RKO (cell line): Measurements from ENCODE around the gene PVALEF.
"Not testable (repeated sequence)": the region's sequence is repeated elsewhere in the genome, so short reads cannot be mapped to it uniquely, and the experiment has no call there.

Experiments used
- DNase-seq: peaks from one replicate; pipeline ENCODE4 v3.0.0-alpha.2; 2016; ENCODE audit warnings: low spot score

Gene PVALEF

DNA sequence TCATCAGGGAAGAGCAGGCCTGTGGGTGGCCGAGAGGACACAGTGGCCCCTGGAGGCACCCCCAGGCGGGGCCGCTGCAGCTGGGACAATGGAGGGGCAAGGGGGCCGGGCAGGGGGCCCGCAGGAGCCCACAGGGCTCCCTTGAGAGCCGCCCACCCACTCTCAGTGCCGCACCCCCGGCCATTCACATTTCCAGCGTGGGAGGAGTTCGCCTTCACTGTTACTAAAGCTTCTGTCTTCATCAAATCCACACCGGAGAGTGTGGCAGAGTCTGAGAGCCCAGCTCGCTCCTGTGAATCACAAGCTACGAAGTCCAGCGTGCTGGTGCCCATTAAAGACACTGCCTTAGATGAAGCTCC lies 20.9 kb upstream of the PVALEF start:
- DNase-seq: no peak

DNA sequence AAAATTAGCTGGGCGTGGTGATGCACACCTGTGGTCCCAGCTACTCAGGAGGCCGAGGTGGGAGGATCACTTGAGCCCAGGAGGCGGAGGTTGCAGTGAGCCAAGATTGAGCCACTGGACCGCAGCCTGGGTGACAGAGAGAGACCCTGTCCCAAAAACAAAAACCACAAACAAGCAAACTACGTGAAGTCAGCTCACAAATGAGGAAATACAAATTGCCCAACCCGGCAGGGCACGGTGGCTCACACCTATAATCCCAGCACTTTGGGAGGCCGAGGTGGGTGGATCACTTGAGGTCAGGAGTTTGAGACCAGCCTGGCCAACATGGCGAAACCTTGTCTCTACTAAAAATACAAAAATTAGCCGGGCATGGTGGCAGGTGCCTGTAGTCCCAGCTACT lies 19.1 kb upstream of the PVALEF start:
- not testable (repeated sequence) for DNase-seq

DNA sequence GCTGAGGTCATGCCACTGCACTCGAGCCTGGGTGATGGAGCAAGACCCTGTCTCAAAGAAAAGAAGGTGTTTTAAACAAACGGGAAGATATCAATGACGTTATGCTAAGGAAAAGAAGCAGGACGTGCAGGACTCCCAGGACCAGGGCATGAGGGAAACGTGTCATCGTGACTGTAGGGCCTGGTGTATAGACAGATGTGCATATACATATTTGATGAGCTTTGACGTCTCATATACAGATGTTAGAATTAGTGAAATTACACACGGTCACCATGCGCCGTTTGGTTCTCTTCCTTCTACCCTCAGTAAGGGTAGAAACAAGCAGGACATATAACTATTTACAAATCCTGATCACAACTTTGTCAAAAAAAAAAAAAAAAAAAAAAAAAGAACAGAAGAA lies 17.6 kb upstream of the PVALEF start:
- no peak for DNase-seq

DNA sequence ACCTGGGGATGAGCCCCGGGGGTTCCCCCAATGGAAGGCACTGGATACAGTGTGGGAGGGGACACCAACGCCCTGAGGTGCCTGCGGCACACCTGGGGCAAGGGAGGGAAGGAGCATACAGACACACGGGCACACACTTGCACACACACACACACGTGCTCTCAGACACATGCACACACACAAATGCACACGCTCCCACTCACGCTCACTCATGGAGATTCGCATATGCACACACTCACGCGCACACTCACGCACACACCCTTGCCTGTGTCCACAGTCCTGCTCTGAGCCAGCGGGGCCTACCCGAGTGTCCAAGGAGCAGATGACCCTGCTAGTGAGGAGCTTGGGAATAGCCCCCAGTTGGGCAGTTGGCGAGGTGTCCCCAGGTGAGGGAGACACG lies 16.7 kb upstream of the PVALEF start:
- no peak for DNase-seq

DNA sequence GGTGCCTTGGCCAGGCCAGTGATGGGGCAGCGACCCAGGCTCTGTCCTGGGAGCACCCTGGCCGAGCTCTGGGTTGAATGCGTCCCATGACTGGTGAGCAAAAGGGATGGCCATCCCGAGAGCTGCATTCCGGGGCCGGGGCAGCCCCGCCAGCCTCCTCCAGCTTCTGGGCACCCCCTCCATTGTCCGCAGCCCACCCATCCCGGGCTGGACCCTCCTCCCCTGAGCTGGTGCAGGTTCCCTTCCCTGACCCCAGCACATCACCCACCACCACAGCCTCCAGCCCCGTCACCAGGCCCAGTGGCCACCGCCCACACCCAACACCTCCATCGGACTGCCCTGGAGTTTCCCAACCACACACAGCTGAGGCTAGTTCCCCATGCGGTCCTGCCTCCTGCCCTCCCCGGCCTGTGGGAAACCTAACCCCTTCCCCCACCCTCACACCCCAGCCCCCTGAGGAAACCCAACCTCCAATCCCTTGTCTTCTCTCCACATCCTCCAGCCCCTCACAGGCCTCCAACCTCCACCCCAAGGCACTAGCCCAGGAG lies 16.2 kb upstream of the PVALEF start:
- no peak for DNase-seq

DNA sequence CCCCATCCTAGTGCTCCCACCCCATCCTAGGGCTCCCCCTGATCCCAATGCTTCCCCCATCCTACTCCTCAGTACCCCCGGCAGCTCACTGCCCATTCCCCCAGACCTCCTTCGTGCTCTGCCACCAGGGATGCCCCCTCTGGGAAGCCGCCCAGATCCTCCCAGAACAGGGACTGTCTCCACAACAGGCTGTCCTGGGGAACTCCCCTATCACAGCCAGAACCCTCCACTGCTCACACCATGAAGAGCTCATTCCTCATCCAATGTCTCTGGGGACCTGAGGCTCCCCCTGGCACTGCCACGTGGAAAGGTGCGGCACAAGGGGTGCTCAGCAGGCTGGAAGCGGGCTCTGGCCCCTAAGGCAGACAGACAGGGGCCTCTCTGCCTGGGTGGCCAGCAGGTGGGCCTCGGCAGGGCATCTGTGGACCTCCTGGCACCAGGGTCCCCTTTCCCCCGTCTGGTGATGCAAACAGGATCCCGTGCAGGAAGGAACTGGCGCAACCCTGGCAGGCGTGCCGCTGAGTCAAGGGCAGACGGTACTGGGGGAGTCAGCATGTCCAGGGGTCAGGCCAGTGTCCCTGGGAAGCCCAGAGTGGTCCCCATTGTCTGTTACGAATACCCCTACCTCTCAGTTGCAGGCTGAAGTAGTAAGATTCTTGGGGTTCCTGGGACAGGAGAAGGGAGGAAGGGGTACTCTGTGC lies 14.8 kb upstream of the PVALEF start:
- DNase-seq: no peak

DNA sequence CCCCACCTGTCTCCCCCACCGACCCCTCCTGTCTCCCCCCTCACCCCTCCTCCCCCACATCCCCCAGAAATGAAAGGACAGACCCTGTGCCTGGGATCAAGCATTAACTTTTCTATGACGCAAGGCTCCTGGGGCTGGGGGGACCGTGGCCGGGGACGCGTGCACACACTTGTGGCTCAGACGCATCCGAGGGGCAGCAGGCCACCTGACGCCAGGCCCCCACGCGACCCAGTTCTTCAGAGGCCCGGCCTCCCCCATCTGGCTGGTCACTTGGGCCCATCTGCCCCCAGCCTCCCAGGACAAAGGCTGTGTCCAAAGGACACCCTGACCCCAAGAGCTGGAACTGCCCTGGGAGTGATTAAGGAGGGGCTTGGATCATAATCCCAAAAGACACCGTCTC lies 14.0 kb upstream of the PVALEF start:
- no peak for DNase-seq

DNA sequence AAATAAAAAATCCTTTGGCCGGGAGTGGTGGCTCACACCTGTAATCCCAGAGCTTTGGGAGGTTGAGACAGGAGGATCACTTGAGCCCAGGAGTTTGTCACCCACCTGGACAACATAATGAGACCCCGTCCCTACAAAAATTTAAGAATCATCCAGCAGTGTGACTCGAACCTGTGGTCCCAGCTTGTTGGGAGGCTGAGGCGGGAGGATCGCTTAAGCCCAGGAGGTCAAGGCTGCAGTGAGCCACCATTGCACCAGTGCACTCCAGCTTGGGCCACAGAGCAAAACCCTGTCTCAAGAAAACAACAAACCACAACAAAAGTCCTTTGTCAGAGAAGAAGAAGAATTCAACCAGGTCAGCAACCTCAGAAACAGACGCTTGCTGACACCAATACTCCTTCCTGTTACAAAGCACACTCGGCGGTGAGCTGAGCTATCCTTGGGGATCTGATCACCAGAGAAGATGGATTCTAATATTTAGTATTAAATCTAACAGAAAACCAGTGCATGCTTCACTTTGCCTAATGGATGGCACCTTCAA lies 12.9 kb upstream of the PVALEF start:
- no peak for DNase-seq

DNA sequence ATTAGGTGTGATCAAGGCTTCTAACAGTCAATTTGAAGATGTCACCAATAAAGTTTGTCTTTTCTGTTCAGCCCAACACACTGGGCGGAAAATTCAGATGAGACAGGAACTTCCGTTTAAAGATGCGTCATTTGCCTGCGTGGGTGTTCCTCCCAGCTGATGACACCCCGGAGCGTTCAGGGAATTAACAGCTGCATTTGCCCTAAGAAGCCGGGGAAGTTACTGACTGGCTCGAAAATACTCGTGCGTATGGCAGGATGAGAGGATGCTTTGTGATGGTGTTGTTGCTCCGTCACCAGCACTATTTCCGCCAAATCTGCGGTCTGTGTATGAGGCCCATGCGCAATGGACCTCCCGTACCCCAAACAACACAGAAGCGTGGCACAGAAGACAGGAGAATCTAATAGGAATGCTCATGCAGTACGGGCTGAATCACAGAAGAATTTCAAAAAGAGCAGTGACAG lies 11.9 kb upstream of the PVALEF start:
- DNase-seq: peak; percentile 95

DNA sequence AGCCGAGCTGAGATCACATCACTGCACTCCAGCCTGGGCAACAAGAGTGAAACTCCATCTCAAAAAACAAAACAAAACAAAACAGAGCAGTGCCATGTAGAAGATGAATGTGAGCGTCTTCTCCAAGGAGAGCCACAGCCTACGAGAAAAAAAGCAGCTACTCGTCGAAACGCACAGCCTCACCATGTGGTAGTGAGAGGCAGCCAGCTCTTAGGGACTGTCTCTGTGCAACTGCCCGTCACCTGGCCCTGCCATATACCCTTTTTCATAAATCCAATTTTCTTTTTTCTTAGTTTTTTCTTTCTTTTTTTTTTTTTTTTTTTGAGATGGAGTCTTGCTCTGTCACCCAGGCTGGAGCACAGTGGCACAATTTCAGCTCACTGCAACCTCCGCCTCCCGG lies 11.3 kb upstream of the PVALEF start:
- not testable (repeated sequence) for DNase-seq

DNA sequence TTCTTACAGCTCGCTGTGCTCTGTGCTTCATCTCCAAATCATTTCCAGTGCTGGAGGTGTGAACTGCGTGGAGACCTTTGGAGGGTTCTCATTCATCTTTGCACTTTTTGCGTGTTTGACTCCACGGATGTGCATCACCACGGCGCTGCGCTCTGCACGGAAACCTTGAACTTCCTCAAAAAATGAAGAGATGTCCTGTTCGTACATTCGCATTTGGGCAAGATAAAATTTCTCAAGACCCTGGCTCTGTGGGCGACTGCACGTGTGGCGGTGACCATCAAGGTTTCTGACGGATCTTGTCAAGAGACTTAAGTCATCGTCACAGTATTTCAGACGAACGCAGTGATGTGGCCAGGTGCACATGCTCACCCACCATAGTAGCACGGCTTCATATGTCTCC lies 10.3 kb upstream of the PVALEF start:
- DNase-seq: no peak

DNA sequence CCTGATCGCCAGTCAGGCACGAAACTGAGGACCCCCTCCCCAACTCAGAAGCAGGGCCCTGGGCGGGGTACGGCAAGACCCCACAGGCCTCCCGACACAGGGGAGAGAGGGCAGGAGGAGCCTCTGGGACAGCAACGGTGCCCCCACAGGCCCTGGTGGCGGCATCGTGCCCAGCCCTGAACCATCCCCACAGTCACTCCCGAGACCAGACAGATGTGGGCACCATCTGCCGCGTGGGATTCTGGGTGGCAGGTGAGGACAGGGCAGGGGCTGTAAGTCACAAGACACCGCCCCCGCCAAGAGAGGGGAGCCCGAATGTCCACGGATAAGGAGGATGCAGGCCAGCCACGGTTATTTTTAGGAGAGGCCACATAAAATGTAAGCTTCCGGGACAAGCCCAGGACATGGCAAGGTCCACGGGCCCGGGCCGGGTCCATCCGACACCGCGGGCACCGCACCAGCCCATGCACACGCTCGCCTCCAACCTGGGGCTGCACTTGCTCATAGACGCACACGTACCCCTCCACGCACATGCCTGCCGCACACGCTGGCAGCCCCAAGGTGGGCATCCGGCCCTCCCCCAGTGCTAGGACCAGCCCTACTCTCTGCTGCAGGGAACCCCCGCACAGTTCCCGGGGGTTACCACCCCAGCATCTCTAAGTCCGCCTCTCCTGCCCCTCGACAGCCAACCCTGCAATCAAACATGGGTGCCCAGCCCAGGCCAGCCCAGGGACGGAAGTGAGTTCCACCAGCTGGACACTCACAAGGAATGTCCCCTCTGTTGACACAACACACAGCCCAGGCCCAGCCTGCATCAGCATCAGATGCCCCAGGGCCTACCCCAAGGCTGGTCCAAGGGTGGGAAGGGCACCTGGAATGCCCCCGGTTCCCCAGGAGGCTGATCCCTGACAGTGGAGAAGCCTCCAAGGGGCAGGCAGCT lies 8.2 kb upstream of the PVALEF start:
- no peak for DNase-seq

DNA sequence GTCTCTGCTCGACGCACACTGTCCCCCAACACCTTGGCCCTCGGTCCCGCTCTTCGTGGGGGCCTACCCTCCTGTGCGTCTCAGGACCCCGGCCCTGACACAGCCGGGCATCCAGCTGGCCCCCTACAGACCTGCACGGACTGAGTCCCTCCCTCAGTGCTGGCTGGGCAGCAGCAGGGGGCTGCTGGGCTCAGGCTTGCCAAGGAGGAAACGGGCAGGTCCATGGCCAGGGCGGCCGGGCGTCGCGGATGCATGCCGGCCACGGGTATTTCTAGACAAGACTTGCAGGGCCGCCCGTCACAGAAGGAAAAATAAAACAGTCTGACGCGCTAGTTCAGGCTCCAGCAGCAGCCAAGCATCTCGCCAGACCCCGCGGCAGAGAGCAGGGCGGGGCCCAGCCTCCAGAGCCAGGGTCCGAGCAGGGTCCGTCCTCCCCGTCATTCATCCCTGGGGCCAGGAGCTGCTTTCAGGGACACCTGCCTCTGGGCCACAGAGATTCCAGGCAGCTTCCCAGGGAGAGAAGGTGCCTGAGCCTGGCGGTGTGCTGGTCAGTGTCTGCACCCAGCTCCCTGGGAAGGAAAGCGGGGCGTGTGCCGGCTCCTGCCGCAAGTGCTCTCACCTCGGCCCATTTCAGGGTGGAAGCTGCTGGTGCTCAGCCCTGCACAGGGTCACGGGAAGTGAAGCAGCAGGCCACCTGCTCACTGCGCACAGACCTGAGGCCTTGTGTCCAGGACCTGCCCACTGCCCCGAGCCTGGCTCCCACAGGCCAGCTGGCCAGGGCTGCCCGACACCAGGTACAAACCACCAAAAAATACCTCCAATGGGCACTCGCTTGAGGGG lies 7.2 kb upstream of the PVALEF start:
- no peak for DNase-seq

DNA sequence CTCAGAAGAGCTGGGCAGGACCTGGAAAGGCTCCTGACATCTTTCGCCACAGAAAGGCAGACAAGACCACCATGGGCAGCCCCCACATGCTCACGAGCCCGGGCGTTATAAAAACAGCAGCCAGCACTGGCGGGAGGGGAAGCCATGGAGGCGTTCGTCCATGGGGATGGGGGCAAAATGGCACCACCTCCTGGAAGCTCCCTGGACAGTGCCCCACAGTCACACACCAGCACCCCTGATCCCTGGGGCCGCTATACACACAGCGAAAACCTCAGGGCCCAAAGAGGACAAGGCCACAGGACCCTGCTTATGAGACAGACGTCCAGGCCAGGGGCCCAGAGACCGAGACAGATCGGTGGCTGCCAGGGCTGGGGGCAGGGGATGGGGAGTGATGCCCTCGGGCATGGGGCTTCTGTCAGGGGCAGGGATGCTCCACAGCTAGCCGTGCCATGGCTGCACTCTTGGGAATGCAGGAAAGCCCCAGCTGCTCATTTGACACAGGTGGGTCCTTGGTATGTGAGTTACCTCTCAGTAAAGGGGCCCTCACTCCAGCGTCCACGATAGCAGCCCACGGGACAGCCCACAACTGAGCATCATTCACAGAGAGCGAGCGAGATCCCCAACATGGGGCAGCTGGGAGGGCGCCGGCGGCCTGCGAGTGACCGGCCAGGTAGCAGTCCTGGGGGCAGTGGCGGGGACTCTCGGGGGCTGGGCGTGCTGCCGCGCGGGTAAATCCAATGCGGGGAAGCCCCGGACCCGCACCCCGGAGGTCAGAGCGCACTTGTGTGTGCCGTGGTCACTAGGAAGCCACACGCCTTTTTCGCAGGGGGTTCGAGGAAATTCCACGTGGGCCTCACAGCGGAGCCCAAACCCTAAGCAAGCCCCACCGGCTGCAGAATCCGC lies 6.4 kb upstream of the PVALEF start:
- no peak for DNase-seq

DNA sequence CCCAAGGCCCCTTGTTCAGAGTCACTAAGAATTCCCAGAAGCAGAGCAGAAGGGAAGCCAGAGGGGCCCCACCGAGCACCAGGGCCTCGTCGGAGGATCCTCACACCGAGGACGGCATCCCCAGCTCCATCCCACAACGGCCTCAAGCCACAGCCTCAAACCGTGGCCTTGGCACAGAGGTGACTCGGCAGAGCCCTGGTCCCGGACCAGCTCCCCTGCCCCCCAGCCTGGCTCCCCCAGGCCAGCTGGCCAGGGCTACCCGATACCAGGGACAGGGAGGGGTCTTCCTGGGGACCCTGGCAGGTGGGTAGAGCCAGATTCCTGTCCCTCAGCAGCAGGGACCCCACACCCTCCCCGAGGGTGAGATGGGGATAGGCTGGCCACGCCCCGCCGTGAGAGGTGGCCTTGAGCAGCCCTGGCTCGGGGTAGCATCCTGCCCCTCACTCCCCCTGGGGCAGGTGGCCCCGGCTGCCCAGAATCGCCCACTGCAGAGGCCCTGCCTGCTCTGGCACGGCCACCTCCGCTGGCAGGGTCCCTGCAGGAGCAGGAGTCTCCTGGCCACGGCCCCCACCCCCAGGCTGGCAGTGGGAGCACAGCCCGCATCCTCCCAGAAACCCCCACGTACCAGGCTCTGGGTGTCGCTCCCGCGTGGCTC lies 5.6 kb upstream of the PVALEF start:
- DNase-seq: no peak

DNA sequence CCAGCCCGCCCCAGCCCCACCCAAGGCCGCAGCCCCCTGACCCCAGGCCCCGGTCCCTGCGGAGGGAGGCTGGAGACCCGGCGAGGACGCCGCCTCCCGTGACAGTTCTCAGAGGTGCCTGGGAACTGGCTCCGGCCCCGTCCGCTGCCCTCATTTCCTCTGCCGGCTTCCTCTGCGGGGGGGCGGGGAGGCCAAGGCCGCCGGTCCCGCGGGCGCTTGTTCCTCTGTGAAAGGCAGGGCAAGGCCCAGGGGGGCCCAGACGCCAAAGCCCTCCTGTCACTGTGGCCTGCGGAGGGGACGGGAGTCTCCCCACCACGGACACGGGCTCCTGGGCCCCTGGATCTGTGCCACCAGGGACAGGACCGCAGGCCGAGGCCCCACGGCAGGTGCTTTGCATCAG lies 5.0 kb upstream of the PVALEF start:
- DNase-seq: no peak

DNA sequence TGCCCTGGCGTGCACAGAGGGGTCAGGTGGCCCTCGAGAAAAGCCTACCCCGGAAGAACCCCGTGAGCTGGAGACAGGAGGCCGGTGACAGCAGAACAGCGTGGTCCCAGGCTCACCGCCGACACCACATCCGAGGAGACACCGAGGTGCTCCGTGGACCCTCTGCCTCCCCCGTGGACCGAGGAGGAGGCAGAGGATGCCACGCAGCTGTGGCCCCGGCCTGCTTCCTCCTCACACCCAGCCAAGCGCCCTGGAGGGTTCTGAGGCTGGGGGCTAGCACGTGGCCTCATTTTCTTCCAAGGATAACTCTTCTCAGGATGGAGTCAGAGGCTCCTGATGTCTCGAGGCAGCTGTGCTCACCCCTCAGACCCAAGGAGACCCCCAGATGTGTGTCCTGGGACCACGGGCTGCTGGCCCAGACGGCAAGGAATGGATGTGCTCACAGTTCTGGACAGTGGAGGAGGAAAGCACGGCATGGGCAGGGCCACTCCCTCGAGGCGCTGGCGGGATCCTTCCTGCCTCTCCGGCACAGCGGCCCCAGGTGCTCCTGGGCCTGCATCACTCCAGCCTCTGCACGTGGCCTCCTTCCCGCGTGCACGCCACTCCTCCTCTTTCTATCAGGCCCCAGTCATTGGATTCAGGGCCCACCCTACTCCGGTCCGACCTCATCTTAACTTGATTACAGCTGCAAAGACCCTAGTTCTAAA lies 4.4 kb upstream of the PVALEF start:
- no peak for DNase-seq

DNA sequence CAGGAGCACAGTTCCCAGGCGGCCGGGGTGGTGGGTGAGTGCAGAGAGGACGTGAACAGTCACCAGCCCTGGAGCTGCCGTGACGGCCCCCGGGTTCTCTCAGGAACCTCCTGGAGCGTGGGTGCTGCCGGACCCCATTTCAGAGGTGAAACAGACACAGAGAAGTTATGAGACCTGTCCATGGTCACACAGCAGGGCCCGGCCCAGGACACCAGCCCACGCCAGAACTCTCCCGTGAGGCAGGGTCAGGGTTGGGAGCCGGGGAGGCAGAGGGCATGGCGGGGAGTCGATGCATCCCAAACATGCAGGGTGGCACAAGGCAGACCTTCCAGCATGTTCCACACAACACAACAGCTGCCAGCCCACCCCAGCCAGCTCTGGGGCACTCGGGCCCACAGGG lies 3.8 kb upstream of the PVALEF start:
- DNase-seq: no peak

DNA sequence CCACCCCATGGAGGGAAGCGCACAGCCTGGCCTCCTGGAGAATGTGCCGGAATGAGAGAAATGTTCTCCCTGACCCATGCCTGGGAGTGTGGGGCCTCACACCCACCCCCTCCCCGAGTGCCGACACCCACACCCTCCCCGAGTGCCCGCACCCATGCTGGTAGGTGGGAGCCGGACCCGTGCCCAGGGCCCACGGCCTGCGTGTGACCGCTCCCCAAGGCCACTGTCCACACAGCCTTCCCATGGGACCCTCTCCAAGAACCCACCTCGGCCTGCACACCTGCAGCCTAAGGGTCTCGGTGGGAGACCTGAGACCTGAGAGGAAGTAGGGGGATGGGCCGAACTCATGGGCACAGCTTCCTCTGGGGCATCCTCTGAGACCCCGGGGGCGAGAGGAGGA lies 3.3 kb upstream of the PVALEF start:
- DNase-seq: no peak

DNA sequence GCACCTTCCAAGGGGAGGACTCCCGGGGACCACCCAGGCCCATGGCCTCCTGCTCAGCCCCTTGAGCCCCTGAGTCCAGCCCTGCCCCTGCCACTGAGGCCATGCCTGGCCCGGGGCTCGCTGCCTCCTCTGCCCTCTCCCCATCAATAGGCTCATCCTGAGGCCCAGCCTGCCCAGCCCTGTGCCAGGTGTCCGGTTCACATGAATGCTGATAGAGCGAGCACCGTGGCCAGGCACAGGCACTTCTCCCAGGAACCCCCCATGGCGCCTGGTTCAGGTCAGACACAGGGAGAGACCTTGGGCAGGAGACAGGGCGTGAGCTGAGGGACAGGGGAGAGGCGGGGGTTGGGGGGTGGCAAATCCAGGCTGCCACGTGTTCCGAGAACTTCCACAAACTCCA lies 2.8 kb upstream of the PVALEF start:
- DNase-seq: no peak
